ENCODE measurements around the gene ELMO3.

ELMO3 gene

GRCh38 chr16:67155295-67156142 is 43.4 kb upstream of the ELMO3 start (continued):
- TF ChIP-seq MYNN (tag by site-specific recombination; IDR thresholded peaks at IDR 0.05; ENCODE audit: borderline replicate concordance): no peak
- TF ChIP-seq PRDM1 (tag by site-specific recombination; IDR thresholded peaks at IDR 0.05): no peak
- no peak for TF ChIP-seq SP7 (tag by site-specific recombination; IDR thresholded peaks at IDR 0.05)
- TF ChIP-seq ZNF549 (tag by site-specific recombination; IDR thresholded peaks at IDR 0.05): no peak
- TF ChIP-seq ZNF677 (tag by site-specific recombination; IDR thresholded peaks at IDR 0.05): no peak
- TF ChIP-seq TRIM28 (IDR thresholded peaks at IDR 0.05; ENCODE audit: borderline replicate concordance, low read length): no peak
- no peak for TF ChIP-seq ZBTB8A (tag by site-specific recombination; IDR thresholded peaks at IDR 0.05)
- TF ChIP-seq ZNF132 (tag by site-specific recombination; IDR thresholded peaks at IDR 0.05; ENCODE audit: borderline replicate concordance): no peak
- TF ChIP-seq ZNF704 (tag by site-specific recombination; IDR thresholded peaks at IDR 0.05): no peak
- TF ChIP-seq ZNF560 (tag by site-specific recombination; IDR thresholded peaks at IDR 0.05; ENCODE audit: borderline replicate concordance): no peak
- no peak for TF ChIP-seq KLF8 (tag by site-specific recombination; IDR thresholded peaks at IDR 0.05)
- TF ChIP-seq WT1 (tag by site-specific recombination; IDR thresholded peaks at IDR 0.05): no peak
- TF ChIP-seq ZNF777 (tag by site-specific recombination; IDR thresholded peaks at IDR 0.05; ENCODE audit: borderline replicate concordance): no peak
- TF ChIP-seq ZNF2 (tag by site-specific recombination; IDR thresholded peaks at IDR 0.05): no peak
- no peak for TF ChIP-seq ZNF664 (tag by site-specific recombination; IDR thresholded peaks at IDR 0.05)
- peak; percentile 67 for TF ChIP-seq CTCF (tag by site-specific recombination; IDR thresholded peaks at IDR 0.05)
- no peak for TF ChIP-seq ZNF596 (tag by site-specific recombination; IDR thresholded peaks at IDR 0.05)

DNA sequence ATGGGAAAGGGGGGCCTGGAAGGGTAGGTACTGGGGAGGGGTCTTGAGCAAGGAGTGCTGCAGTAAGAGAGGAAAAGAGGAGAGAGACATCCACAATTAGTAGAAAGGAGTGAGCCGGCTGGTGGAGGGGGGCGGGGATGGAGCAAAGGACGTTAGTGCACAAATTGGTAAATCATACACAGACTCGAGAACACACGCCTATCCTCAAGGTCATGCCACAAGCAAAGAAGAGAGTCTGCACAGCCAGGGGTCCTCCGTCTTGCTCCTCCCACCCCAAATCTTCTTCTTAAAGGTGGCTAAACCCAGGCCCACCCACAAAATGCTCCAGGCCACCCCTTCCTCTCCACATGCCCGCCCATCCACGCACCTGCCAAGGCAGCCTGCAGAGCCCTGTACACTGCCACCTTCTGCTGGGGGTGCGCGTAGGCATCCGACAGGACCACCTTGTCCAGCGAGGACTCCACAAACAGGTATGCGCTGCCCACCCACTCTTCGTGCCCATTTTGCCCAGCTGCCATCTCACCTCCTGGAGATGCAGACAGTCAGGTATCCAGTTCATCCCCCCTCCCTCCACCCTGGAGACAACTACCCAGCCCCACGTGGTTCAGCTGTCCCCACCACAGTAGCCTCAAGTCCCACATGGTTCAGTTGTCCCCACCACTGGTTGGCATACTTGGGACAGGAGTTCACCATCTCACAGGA is 42.6 kb upstream of the ELMO3 start:
- TF ChIP-seq SCRT1 (tag by site-specific recombination; IDR thresholded peaks at IDR 0.05; ENCODE audit: borderline replicate concordance): no peak
- no peak for TF ChIP-seq ZNF311 (tag by site-specific recombination; IDR thresholded peaks at IDR 0.05; ENCODE audit: borderline replicate concordance)
- no peak for TF ChIP-seq ZNF423 (tag by site-specific recombination; IDR thresholded peaks at IDR 0.05)
- Histone ChIP-seq H3K4me1 (ENCODE audit: control insufficient read depth, insufficient read depth, low read length) (0 out of 2 replicates have a peak, but pooled peaks cover 2% of the 10 kb centered on the region), H3K9me3 (ENCODE audit: control insufficient read depth, insufficient read depth, low read depth, low read length) (no peaks in the 10 kb centered on the region), H3K4me3 (ENCODE audit: low read depth, low read length) (no peak overlapping the region), H3K27ac (ENCODE audit: extremely low read depth, low read depth, low read length) (no peak overlapping the region), H3K36me3 (ENCODE audit: control insufficient read depth in 2 of 2, insufficient read depth in 1 of 2, low read length in 2 of 2) (no peaks in the 10 kb centered on the region)
- ChIA-PET POLR2A (interaction anchor here (1.3 to 2.0 kb wide), 2 partner anchors 14 to 143 kb away, joined by 4 to 5 read pairs; partner anchors contain the start of gene NOL3), CTCF (interaction anchor here (0.5 to 7.4 kb wide), 21 partner anchors 11 to 261 kb away, joined by 3 to 155 read pairs (median 8); partner anchors contain the start of genes CES3 and PHAF1)
